SKM-1 treated with dmso at 0.1 percent for 144 hours (cell line): ENCODE data around the gene TNFRSF6B.
"Not testable (repeated sequence)": the region's sequence is repeated elsewhere in the genome, so short reads cannot be mapped to it uniquely, and the experiment has no call there.

ENCODE experiments used
- DNase-seq: peaks from one replicate; lab custom pipeline; 2025; ENCODE audit not compliant: unreplicated experiment; lab: John Stamatoyannopoulos, UW

The TNFRSF6B gene, protein sequence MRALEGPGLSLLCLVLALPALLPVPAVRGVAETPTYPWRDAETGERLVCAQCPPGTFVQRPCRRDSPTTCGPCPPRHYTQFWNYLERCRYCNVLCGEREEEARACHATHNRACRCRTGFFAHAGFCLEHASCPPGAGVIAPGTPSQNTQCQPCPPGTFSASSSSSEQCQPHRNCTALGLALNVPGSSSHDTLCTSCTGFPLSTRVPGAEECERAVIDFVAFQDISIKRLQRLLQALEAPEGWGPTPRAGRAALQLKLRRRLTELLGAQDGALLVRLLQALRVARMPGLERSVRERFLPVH

GRCh38 chr20:63696628-63697356, at the start of gene TNFRSF6B:
TSS of gene TNFRSF6B (plus strand) at chr20:63696652. CDS start at chr20:63696768, 116 bp downstream.
- no peak for DNase-seq

DNA sequence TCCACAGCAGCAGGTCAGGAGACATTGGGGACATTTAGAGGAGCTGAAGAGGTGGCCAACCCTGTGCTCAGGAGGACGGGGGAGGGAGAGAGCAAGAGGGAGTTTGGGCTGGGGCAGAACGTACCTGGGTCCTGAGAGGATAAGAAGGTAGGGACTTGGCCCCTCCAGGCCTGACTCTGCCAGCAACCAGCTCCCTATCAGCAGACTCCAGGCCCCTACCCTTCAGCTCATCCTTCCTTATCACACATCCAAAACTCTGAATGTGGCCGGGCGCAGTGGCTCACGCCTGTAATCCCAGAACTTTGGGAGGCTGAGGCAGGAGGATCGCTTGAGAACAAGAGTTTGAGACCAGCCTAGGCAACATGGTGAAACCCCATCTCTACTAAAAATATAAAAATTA, 48.3 kb upstream of the TNFRSF6B start:
- no peak for DNase-seq

- DNase-seq = no peak
Measured at GRCh38 chr20:63648895-63649589, 47.4 kb upstream of the TNFRSF6B start.

DNA sequence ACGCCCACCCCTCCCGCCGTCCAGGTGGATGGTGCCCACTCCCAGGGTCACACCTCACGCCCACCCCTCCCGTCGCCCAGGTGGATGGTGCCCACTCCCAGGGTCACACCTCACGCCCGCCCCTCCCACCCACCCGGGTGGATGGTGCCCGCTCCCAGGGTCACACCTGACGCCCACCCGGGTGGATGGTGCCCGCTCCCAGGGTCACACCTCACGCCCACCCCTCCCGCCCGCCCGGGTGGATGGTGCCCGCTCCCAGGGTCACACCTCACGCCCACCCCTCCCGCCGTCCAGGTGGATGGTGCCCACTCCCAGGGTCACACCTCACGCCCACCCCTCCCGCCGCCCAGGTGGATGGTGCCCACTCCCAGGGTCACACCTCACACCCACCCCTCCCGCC, 46.0 kb upstream of the TNFRSF6B start:
- DNase-seq = not testable (repeated sequence)

DNA sequence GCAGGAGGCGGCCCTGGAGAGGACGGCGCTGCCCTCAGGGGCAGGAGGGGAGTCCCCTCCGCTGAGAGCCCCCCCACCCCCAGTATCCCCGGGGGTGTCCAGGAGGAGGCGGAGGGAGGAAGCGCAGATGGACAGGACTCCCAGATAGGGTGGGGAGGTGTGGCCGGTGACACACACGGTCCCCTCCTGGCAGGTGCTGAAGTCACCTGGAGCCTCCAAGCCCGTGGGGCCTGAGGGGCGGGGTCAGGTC, 44.6 kb upstream of the TNFRSF6B start:
- DNase-seq = no peak

DNA sequence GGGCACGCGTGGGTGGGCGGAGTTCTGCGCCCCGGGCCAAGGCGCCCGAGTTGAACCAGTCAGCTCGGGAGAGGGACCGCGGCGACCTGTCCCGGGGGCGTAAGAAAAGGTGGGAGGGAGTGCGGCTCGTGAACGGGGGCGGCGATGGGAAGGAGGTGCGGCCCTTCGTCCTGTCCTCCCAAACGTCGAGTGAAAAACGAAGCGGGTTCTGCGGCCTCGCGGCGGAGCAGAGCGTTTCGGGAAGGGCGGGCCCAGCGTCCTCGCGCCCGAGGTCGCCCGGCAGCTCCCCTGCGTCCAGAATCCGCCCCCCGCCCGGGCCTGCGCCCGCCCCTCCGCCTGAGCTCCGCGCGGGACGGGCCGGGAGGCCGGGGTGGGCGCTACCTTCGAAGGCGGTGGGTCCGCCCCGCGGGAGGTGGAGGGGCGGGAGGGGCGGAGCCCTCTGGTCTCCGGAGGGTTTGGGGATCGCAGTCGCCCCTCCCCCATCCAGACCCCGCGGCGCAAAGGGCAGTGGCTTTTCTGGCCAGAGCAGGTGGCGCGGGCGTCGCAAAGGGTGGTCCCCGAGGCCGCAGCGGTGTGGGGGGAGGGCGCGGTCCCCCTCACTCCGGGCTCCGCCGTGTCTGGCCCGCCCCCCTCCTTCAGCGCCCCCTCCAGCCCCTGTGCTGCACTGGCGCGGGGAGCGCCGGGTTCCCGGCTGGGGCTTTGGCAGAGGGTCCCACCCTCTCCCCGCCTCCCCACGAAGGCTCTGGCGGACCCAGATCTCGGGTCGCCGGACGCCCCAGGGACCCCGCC, 44.1 kb upstream of the TNFRSF6B start:
- DNase-seq = no peak

DNA sequence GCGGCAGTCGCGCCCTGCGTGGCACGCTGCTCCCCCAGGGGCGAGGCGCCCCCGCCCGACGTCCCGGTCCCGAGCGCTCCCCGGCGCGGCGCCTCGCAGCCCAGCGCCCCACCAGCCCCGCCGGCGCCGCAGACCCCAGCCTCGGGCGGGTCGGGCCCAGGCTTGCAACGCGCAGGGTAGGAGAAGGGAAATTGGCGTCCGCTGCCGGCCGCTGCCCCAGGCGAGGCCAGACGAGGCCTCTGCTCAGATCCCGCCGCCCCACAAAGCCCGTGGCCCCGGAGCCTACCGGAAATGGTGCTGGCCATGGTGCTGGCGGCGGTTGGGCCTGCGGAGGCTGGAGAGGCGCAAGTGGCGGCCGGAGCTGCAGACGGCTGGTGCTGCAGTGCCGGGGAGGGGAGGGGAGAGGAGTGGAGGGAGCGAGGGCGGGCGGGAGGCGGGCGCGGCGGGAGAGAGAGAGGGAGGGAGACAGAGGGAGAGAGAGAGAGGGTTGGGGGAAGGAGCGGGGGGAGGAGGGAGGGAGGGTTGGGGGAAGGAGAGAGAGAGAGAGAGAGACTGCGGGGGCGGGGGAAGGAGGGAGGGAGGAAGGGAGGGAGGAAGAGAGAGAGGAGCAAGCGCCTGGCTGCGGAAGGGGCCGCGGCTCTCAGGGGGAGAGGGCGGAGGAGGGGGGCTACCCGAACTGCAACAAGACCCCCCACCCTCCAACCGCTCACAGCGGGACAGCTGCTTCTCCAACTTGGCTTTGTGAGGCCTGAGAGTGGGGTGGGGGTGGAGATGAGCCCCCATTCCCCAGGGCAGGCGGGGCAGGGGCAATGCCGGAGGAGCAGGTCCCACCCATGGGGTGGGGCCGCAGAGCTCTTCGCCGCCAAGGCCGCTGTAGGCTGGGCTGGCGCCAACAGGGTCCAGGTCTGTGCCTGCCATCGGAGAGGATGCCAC, 43.1 kb upstream of the TNFRSF6B start, which contains the start of gene STMN3:
Gene STMN3 (minus strand): TSS at position 384 of the 933 bp plus-strand sequence. CDS start 79 bp downstream, at position 305.
- DNase-seq = peak; percentile 7

GRCh38 chr20:63653974-63654668, 42.3 kb upstream of the TNFRSF6B start:
- no peak for DNase-seq

DNA sequence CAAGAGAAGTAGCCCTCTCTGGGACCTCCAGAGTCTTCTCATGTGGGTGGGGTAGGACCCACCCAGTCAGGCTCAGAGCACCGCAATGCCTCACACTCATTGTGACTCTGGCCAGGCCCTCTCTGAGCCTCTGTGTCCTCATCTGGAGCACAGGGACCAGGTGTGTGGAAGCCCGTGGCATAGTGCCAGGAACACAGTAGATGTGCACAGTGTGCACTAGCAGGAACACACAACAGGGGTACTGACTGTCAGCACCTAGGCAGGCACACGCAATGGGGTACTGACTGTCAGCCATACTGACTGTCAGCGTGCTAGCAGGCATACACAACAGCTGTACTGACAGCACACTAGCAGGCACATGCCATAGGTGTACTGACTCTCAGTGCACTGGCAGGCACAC, 41.2 kb upstream of the TNFRSF6B start:
- no peak for DNase-seq

- DNase-seq = no peak
Measured at GRCh38 chr20:63656451-63656850, 40.0 kb upstream of the TNFRSF6B start.

DNA sequence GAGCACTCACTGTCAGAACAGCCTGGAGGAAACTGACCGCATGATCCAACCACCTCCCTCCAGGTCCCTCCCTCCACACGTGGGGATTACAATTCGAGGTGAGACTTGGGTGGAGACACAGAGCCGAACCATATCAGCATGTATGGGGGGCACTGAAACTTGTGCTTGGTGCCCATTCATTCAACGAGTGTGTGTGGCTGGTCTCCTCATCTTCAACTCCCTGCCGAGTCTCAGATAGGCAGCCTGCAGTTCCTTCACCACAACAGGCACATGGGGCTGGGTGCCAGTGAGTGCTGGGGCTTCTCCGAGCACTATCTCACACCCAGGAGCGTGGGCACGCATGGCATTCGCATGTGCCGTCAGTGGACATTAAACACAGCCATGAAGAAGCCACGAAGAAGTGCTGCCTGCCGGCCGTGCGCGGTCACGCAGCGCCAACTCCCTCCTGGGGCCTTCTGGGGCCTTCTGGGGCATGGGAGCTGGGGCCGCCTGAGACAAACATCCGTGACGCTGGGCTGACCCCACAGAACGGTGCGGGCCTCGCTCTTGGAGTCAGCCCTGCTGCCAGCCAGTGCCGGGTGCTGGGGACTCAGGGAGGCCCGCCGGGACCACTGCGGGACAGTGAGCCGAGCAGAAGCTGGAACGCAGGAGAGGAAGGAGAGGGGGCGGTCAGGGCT, 39.1 kb upstream of the TNFRSF6B start:
- DNase-seq = no peak

DNA sequence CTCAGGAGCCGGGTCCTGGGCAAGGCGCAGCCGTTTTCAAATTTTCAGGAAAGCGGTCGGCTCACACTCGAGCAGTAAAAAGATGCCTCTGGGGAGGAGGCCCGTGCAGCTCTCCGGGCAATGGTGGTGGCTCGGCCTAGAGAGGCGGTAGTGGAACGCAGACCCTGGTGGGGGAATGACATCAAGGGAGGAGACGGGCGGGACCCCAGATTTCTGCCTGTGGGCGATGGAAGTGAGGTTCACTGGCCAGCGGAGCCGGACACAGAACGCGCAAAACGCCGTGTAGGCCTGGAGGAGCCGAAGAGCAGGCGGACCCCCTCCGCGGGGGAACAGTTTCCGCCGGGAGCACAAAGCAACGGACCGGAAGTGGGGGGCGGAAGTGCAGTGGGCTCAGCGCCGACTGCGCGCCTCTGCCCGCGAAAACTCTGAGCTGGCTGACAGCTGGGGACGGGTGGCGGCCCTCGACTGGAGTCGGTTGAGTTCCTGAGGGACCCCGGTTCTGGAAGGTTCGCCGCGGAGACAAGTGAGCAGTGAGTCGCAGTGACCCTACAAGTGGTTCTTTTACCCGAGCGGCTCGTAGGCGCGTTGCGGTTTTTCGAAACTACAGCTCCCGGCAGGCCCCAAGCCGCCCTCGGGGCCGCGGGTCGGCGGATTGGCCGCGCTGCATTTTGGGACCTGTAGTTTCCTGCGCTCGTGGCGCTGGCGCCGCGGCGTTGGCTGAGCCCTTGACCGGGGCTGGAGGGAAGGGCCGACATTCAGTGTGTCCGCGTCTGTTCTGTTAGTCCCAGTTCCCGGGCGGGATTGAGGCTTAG, 38.3 kb upstream of the TNFRSF6B start, which contains the start of gene RTEL1:
Gene RTEL1 (plus strand): TSS at position 376 of the 812 bp plus-strand sequence. CDS start 1,091 bp downstream, outside the sequence.
- peak; percentile 86 for DNase-seq

GRCh38 chr20:63658749-63659187, 37.7 kb upstream of the TNFRSF6B start:
- no peak for DNase-seq

GRCh38 chr20:63659370-63659769, 37.1 kb upstream of the TNFRSF6B start:
- no peak for DNase-seq

DNA sequence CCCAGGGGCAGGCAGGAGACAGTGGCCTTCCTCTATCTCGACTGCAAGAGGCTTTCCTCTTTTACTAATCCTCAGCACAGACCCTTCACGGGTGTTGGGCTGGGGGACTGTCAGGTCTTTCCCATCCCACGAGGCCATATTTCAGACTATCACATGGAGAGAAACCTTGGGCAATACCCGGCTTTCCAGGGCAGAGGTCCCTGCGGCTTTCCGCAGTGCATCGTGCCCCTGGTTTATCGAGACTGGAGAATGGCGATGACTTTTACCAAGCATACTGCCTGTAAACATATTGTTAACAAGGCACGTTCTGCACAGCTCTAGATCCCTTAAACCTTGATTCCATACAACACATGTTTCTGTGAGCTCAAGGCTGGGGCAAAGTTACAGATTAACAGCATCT, 36.3 kb upstream of the TNFRSF6B start:
- not testable (repeated sequence) for DNase-seq

DNA sequence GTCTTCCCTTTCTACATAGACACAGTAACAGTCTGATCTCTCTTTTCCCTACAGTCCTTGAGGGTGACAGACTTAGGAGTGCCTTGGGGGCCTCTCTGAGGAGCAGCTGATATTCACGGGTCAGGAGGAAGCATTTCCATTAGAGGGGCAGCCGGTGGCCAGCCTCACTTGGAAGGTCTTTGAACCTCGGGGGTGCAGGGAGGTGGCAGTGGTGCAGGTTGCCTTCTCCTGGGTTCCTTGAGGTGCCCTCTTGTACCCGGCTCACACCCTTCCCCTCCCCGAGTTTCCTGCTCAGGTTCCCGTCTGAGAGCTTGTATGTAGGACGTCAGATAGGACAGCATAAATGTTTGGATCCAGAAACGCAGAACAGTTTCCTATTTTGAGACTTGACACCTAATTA, 35.8 kb upstream of the TNFRSF6B start:
- DNase-seq = no peak

- DNase-seq = no peak
Measured at GRCh38 chr20:63661108-63661507, 35.3 kb upstream of the TNFRSF6B start.
